ENCODE results near the gene IQSEC1. TPM values are rescaled to one million over a fixed set of nuclear protein-coding genes. Genes with fewer than 3 reads are reported as not detected.

IQSEC1 gene
- total and polyA plus RNA-seq, 2 donors (not counting 1 experiment from before 2014, with no cell fraction given): 96.7 to 222 TPM

GRCh38 chr3:12955651-12956315 lies 117.4 kb downstream of the IQSEC1 start:
- peaks cover 0 to 74% of the 10 kb centered on the region in 2 experiments for H3K36me3 ChIP-seq (replicated peaks in 1 of 2; ENCODE audit: control extremely low read depth in 1 of 2, control insufficient read depth in 1 of 2, extremely low read depth in 1 of 2, insufficient read depth in 2 of 2, low read length in 1 of 2)

More at GRCh38 chr3:12955651-12956315, 117.4 kb downstream of the IQSEC1 start:
- intact Hi-C loops (cut with micrococcal nuclease): loop anchor here (1.0 to 2.0 kb wide), 3 partner anchors 12 to 118 kb away; partner anchors contain the start of gene IQSEC1
- Histone ChIP-seq H3K9ac (ENCODE audit: low read length) (peak overlapping the region; percentile 54), H3K4me1 (ENCODE audit: control insufficient read depth in 2 of 2, insufficient read depth in 2 of 2, low read length in 2 of 2) (peaks cover 65 to 93% of the 10 kb centered on the region in 2 donors), H3K27ac (ENCODE audit: low read length in 2 of 2) (peak overlapping the region; percentile 70 to 81), H3K4me3 (ENCODE audit: control extremely low read depth in 1 of 5, extremely low read depth in 1 of 5, insufficient read depth in 1 of 5, low read depth in 2 of 5, low read length in 4 of 5) (peak overlapping the region in 3 of 5 experiments; percentile 20 to 40 (median 32)), H3K79me2 (ENCODE audit: control insufficient read depth, insufficient read depth, low read length) (peaks cover 100% of the 10 kb centered on the region), H3K9me3 (ENCODE audit: control extremely low read depth in 1 of 3, control insufficient read depth in 2 of 3, insufficient read depth in 1 of 3, low read length in 2 of 3) (no peaks in the 10 kb centered on the region), H3K4me2 (replicated peaks; ENCODE audit: low read depth, low read length, poor library complexity, severe bottlenecking) (peak overlapping the region; percentile 78), H2AFZ (ENCODE audit: insufficient read depth, low read depth, low read length, poor library complexity, severe bottlenecking) (no peak overlapping the region), H3K27me3 (replicated peaks in 1 of 4; ENCODE audit: control extremely low read depth in 1 of 4, control insufficient read depth in 3 of 4, insufficient read depth in 4 of 4, low read length in 3 of 4) (no peaks in the 10 kb centered on the region), H4K20me1 (ENCODE audit: control insufficient read depth, insufficient read depth, low read length, poor library complexity, severe bottlenecking) (peaks cover 100% of the 10 kb centered on the region)
- ChIA-PET CTCF (interaction anchor here (0.8 to 1.9 kb wide), 15 partner anchors 10 to 136 kb away, joined by 3 to 31 read pairs (median 3); no protein-coding TSS in a partner anchor), POLR2A (interaction anchor here (0.6 to 1.0 kb wide), 3 partner anchors 38 to 550 kb away, joined by 3 to 6 read pairs (median 5); no protein-coding TSS in a partner anchor)
- DNase-seq: no peak
- Mint-ChIP-seq H3K4me1 (peaks cover 85% of the 10 kb centered on the region), H3K9me3 (ENCODE audit: insufficient read depth) (no peaks in the 10 kb centered on the region), H3K27ac (peak overlapping the region; percentile 94), H3K4me3 (peak overlapping the region; percentile 74), H3K27me3 (no peaks in the 10 kb centered on the region)
- no peak for ATAC-seq (ENCODE audit: low read depth)
- no peak for TF ChIP-seq CTCF (IDR thresholded peaks at IDR 0.05)
- no peak for TF ChIP-seq EZH2 (IDR thresholded peaks at IDR 0.05; ENCODE audit: borderline replicate concordance, insufficient read depth, low read depth, low read length, poor library complexity, severe bottlenecking)
- 80% methylated on average over 12 of the region's 14 CpGs for WGBS (ENCODE audit: insufficient coverage)
